Measurements from ENCODE around the gene SNCAIP. TPM values are rescaled to one million over a fixed set of nuclear protein-coding genes. Genes with fewer than 3 reads are reported as not detected.

The SNCAIP gene
- total and polyA plus RNA-seq, 9 of the 15 experiments (the other 6 are each of a cell fraction or from before 2014, with no cell fraction given) = 0.04 TPM; not detected in 8

- Histone ChIP-seq H3K4me2 (ENCODE audit: insufficient read depth, low read length) (no peak overlapping the region), H3K9me1 (ENCODE audit: control insufficient read depth, insufficient read depth, low read length) (no peaks in the 10 kb centered on the region), H3K9ac (ENCODE audit: insufficient read depth in 1 of 2, low read depth in 2 of 2, low read length in 2 of 2) (no peak overlapping the region), H3K4me1 (replicated peaks in 1 of 2; ENCODE audit: control insufficient read depth in 2 of 2, insufficient read depth in 2 of 2, low read length in 2 of 2) (no peaks in the 10 kb centered on the region), H3K36me3 (ENCODE audit: control insufficient read depth, insufficient read depth, low read length) (no peaks in the 10 kb centered on the region), H3K4me3 (no peak overlapping the region), H3K27ac (ENCODE audit: extremely low read depth, low read depth, low read length) (no peak overlapping the region), H3K79me2 (ENCODE audit: control insufficient read depth, insufficient read depth, low read length) (no peaks in the 10 kb centered on the region), H3K27me3 (ENCODE audit: control insufficient read depth in 2 of 2, insufficient read depth in 2 of 2, low read length in 2 of 2) (peaks cover 0 to 2% of the 10 kb centered on the region in 2 experiments; a peak in 2 of 5 replicates), H2AFZ (ENCODE audit: low read depth, low read length) (no peak overlapping the region), H4K20me1 (replicated peaks; ENCODE audit: control insufficient read depth, insufficient read depth, low read length) (no peaks in the 10 kb centered on the region), H3K9me3 (replicated peaks; ENCODE audit: control insufficient read depth, insufficient read depth, low read depth, low read length) (no peaks in the 10 kb centered on the region)
- no peak for TF ChIP-seq ZNF830 (CRISPR knock-in tag; IDR thresholded peaks at IDR 0.05)
- TF ChIP-seq BRCA1 (IDR thresholded peaks at IDR 0.05) = no peak
- TF ChIP-seq BRCA1 (CRISPR knock-in tag; IDR thresholded peaks at IDR 0.05) = no peak
- TF ChIP-seq ZNF143 (CRISPR knock-in tag; IDR thresholded peaks at IDR 0.05) = no peak
- no peak for TF ChIP-seq ZNF644 (tag; IDR thresholded peaks at IDR 0.05; ENCODE audit: low read depth)
- no peak for TF ChIP-seq ASH1L (IDR thresholded peaks at IDR 0.05; ENCODE audit: borderline replicate concordance, low read depth, partially characterized antibody)
- no peak for TF ChIP-seq EP400 (IDR thresholded peaks at IDR 0.05)
- TF ChIP-seq ZNF253 (CRISPR knock-in tag; conservative IDR thresholded peaks at IDR 0.05) = no peak
- no peak for TF ChIP-seq CTCFL (IDR thresholded peaks at IDR 0.05; ENCODE audit: borderline replicate concordance, insufficient read depth, low read depth, low read length, poor library complexity, severe bottlenecking)
- TF ChIP-seq HCFC1 (IDR thresholded peaks at IDR 0.05; ENCODE audit: low read depth, low read length) = no peak
- TF ChIP-seq, protein P1, sequence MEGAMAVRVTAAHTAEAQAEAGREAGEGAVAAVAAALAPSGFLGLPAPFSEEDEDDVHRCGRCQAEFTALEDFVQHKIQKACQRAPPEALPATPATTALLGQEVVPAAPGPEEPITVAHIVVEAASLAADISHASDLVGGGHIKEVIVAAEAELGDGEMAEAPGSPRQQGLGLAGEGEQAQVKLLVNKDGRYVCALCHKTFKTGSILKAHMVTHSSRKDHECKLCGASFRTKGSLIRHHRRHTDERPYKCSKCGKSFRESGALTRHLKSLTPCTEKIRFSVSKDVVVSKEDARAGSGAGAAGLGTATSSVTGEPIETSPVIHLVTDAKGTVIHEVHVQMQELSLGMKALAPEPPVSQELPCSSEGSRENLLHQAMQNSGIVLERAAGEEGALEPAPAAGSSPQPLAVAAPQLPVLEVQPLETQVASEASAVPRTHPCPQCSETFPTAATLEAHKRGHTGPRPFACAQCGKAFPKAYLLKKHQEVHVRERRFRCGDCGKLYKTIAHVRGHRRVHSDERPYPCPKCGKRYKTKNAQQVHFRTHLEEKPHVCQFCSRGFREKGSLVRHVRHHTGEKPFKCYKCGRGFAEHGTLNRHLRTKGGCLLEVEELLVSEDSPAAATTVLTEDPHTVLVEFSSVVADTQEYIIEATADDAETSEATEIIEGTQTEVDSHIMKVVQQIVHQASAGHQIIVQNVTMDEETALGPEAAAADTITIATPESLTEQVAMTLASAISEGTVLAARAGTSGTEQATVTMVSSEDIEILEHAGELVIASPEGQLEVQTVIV (CRISPR knock-in tag; IDR thresholded peaks at IDR 0.05; ENCODE audit: borderline replicate concordance) = no peak
- no peak for TF ChIP-seq ZNF280A (IDR thresholded peaks at IDR 0.05; ENCODE audit: low read depth, partially characterized antibody)
- no peak for TF ChIP-seq IFI16 (CRISPR knock-in tag; IDR thresholded peaks at IDR 0.05)
- no peak for TF ChIP-seq STAT5A (IDR thresholded peaks at IDR 0.05; ENCODE audit: borderline replicate concordance, low read length)
- TF ChIP-seq, protein P2, sequence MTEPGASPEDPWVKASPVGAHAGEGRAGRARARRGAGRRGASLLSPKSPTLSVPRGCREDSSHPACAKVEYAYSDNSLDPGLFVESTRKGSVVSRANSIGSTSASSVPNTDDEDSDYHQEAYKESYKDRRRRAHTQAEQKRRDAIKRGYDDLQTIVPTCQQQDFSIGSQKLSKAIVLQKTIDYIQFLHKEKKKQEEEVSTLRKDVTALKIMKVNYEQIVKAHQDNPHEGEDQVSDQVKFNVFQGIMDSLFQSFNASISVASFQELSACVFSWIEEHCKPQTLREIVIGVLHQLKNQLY (CRISPR knock-in tag; conservative IDR thresholded peaks at IDR 0.05) = no peak
- no TSS peak for BruUV-seq (replicated peaks)
- intact Hi-C loops (cut with micrococcal nuclease) (no loop called here), in situ Hi-C loops (cut with MboI) (no loop called here)
- 0% methylated on average over 3 of the region's 3 CpGs for WGBS (ENCODE audit: insufficient coverage, low coverage, missing lambda C conversion rate)
- no peak for ATAC-seq
- POLR2A ChIA-PET = no interaction called here
- FAIRE-seq = no peak
- no peak for DNase-seq (ENCODE audit: extremely low read depth in 1 of 4, low spot score in 3 of 4)
- CTCF ChIA-PET (ENCODE audit: low intra/inter-chr PET ratio) = no interaction called here
These were observed 73.8 kb downstream of the SNCAIP start for GRCh38 chr5:122385808-122386207.
